ENCODE measurements around the gene SOHLH1.
"Not testable (repeated sequence)": the region's sequence is repeated elsewhere in the genome, so short reads cannot be mapped to it uniquely, and the experiment has no call there.

Gene SOHLH1

GRCh38 chr9:135676891-135677290 lies 22.4 kb downstream of the SOHLH1 start:
- DNase-seq = no peak

- no peak for DNase-seq
Measured at GRCh38 chr9:135674977-135675376, 24.3 kb downstream of the SOHLH1 start.

DNA sequence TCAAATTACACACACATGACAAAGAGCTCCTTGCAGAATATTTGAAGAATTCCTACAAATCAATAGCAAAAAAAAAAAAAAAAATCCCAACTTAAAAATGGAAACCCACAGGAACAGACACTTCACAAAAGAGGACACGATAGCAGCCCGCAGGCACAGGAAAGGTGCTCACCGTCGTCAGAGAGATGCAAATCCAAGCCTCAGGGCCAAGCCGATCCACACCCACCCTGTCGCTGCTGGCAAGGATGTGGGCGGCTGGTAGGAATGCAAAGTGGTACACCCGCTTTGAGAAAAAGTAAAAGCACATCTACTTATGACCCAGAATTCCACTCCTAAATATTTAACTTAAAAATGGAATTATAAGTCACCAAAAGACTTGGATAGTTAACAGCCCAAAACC lies 25.3 kb downstream of the SOHLH1 start:
- DNase-seq = no peak

GRCh38 chr9:135672786-135673185 lies 26.5 kb downstream of the SOHLH1 start:
- not testable (repeated sequence) for DNase-seq

- DNase-seq = no peak
Measured at GRCh38 chr9:135671591-135672041, 27.7 kb downstream of the SOHLH1 start.

DNA sequence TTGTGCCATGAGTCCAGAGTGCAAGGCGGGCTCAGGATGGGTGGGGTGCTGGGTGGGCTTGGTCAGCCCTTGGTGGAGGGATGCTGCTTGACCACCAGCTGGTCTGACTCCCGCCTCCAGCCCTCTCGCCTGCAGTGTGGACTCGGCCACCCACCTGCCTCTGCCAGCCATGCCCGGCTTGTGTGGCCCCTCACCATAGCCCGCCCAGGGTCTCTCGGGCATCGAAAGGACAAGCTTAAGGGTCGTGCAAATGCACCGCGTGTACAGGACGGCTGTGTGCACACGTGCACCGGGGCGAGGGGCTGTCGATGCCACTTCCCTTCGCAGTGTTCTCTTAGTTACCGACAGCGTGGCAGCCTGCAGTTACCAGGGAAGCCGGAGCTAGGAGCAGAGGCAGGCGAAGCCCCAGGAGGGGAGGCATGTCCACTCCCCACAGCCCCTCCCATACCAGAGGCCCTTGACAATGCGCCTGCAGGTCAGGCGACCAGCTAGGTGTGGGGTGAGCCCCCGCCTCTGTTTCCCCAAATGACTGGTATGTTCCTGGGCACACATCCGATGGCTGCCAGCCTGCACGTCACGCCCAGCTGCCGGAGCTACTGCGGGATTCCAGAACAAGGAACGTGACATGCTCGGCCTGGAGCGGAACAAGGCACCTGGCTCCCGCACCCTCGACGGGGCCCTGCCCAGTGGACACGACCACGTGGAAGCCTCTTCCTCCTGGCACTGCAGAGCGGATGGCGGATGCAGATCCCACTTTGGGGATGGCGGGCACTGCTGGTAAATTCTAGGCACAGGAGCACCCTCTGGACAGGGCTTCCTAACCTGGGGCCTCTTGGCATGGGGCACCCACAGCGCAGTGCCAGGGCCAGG lies 28.3 kb downstream of the SOHLH1 start:
- no peak for DNase-seq

DNA sequence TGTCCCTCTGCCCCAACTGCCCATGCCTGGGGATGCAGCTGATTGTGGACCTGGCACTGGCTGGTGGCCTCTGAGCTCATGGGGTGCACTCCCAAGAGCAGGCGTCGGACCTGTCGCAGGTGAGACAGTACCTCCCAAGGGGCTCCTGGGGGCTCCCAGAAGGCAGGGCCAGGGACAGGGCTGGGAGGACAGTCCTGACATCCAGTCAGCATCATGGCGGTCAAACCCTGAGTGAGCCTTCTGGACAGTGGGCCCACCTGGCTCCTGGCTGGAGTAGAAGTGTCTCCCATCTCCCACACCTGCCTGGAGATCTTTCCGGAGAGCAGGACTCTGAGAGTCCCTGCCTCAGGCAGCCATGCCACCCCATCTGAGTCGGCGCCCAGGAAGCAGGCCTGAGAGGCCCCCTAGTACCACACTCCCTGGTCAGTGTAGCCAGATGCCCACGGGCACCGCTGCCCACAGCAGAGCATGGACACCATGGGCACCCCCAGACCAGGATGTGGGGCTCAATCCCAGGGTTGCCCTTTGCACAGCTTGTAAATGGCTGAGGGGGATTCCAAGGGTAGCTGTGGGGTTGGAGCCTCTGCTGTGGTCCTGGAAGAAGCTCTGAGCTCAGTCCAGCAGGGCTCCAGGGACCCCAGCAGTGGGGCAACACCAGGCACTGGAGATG lies 29.5 kb downstream of the SOHLH1 start:
- no peak for DNase-seq

DNA sequence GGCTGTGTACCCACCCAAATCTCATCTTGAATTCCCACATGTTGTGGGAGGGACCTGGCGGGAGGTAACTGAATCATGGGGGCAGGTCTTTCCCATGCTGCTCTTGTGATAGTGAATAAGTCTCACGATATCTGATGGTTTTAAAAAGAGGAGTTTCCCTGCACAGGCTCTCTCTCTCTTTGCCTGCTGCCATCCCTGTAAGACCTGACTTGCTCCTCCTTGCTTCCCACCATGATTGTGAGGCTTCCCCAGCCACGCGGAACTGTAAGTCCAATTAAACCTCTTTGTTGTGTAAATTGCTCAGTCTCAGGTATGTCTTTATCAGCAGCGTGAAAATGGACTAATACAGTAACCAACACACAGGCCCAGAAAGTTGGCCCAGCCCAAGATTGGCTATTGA lies 30.3 kb downstream of the SOHLH1 start:
- not testable (repeated sequence) for DNase-seq

DNA sequence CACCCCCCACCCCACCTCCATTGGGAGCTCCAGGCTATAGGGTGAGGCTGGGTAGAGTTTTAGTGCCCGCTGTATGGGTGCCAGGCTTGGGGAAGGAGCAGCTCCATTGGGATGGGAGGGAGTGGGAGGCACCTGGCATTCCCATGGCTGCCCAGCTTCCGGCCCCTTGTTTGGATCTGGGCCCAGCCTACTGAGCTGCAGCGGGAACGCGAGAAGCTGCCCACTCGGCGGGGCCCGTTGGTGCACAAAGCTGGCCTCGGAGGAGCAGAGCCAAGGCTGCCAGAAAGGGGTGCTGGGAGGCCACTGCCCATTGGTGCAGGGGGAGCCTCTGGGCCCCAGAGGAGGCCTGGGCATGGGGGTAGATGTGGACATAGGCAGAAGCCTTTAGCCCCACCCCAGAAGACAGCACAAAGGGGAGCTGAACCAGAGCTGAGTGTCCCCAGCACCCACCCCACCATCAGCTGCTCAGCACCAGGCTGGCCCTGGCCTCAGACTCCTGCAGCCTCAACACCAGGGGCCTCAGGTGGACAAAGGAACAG lies 31.7 kb downstream of the SOHLH1 start:
- no peak for DNase-seq

DNA sequence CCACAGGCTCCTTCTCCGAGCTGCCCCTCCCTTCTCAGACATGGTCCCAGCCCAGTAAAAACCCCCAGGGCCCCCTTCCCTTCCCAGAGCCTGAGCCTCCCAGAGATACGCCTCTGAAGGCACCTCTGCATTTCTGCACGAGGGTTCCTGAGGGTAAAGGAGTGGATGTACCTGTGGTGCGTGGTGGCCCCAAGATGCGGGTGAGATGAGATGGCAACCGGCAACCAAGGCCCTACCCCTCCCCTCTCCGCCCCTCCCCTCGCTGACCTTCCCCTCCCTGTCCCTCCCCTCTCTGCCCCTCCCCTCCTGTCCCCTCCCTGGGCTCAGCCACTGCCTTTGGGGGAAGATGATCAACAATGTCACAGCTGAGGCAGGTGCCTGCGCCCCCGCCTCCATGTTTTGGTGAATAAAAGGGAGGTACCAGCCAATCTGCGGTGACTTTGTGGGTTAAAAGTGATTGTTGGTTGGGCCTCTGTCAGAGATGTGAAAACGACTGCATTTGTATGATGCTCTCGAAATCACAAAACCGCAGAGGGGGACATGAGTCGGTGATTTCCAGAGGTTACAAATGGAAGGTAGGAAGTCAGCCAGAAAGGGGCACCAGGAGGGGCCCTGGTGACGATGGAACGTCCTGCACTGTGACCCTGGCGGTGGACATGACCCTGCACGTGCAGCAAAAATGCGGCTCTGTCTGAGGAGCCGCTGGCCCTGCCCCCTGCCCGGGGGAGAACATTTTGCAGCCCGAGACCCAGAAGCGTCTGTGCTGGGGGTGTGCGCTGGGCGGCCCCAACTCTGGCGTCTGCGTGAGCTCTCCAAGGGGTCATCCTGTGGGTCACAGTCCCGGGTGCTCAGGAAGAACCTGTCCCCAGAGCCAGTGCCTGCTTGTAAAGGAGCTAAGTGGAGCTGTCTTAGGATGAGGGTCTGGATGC lies 32.5 kb downstream of the SOHLH1 start:
- DNase-seq = no peak

DNA sequence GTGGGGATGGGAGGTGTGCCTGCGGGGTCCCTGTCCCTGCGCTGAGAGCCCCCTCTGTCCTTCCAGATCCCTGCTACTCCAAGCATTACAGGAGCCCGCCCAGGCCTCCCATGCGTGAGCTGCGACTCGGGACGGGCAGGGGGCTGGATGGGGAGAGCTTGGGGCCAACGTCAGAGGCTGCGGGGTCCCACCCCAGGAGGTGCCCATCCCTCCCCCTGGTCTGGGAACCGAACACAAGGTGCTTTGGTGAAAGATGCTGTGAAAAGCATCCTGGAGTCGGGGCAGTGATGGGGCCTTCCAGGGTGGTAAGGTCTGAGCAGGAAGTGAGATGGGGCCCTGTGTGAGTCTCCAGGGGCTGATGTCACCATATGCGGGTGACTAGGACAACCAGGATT lies 33.5 kb downstream of the SOHLH1 start:
- DNase-seq = no peak

DNA sequence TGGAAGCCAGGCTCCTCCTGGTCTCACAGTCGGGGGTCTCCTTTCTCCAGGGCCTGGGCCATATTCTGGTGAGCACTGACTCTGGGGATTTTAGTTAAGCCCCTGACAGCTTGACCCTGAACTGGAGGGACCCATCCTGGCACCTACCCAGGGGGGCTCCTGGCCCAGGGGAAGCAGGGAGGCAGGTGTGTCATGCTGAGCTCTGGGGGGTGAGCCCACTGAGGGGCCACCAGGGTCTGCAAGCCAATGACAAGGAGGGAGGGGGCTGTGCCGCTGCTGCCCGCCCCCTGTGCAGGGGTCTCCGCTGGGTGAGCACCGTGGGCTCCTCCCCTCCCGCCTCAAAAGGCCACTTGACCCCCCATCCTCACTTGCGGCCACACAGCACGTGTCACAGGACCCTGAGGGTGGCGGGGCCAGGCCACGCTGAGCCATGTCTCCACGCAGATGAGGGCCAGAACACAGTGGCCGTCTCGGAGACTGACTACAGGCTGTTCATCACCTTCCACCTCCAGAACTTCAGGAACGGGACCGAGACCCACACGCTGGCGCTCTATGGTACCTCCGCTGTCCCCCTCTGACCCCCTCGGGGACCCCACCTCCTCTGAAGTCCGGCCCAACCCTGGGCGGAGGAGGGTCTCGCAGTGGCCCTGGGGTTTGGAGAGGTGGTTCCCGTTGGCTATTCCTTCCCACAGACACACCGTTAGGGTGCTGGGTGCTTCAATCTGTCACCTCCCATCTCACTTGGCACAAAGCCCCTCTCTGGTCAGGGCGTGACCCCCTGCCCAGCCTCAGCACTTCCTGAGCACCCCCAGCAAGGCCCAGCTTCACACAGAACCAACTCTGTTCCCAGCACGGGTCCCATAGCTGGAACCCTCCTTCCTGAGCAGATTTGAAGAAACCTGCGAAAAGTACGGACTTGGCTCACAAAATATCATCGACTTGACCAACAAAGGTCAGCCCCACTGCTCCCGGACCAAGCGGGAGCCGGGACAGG lies 34.2 kb downstream of the SOHLH1 start:
- no peak for DNase-seq

- DNase-seq = no peak
Measured at GRCh38 chr9:135664266-135664665, 35.0 kb downstream of the SOHLH1 start.

- no peak for DNase-seq
Measured at GRCh38 chr9:135663857-135664256, 35.4 kb downstream of the SOHLH1 start.

- no peak for DNase-seq
Measured at GRCh38 chr9:135663451-135663770, 35.9 kb downstream of the SOHLH1 start.

- no peak for DNase-seq
Measured at GRCh38 chr9:135662758-135663450, 36.4 kb downstream of the SOHLH1 start, which contains the start of gene LCN9. Gene LCN9 (plus strand): TSS chr9:135663309. CDS start chr9:135663322, 13 bp downstream.

DNA sequence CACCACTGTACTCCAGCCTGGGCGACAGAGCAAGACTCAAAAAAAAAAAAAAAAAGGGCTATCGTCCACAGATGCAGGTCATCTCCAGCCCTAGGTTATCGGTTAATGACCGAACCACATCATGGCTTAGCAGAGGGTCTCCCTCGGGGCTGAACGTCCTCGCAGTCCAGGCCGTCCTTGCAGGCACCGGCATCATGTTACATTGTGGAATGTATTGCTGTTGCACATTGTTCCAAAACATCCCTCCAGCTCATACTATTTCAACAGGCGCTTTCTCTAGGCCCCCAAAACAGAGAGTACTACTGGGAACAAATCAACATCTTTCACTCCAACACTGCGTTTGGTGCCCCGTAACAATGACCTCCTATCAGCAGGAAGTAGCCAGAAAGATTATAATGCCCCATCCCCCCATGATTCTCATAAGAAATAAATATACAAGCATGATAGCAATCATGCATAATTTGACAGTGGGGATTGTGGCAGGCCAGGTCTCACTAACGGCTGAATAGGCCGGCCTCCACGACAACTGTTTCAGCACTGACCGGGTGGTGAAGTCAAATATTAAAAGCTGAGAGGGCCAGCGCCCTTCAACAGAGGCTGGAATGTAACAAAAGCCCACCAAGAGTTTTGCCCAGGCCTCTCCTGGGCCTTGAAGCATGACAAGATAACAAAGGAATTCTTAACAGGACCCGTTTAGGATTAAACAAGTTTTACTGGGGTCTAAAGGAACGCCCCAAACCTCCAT lies 37.3 kb downstream of the SOHLH1 start:
- DNase-seq = no peak

GRCh38 chr9:135660407-135660806 lies 38.9 kb downstream of the SOHLH1 start:
- DNase-seq = no peak

GRCh38 chr9:135659252-135659651 lies 40.0 kb downstream of the SOHLH1 start:
- DNase-seq = no peak

GRCh38 chr9:135657416-135657815 lies 41.9 kb downstream of the SOHLH1 start:
- DNase-seq = no peak

All from amniotic stem cell (primary cell).